ENCODE data around the gene ADAMTS13.
"Not testable (repeated sequence)": the region's sequence is repeated elsewhere in the genome, so short reads cannot be mapped to it uniquely, and the experiment has no call there.

The ADAMTS13 gene

GRCh38 chr9:133427658-133428348, 5.6 kb downstream of the ADAMTS13 start:
- no peak for DNase-seq

DNA sequence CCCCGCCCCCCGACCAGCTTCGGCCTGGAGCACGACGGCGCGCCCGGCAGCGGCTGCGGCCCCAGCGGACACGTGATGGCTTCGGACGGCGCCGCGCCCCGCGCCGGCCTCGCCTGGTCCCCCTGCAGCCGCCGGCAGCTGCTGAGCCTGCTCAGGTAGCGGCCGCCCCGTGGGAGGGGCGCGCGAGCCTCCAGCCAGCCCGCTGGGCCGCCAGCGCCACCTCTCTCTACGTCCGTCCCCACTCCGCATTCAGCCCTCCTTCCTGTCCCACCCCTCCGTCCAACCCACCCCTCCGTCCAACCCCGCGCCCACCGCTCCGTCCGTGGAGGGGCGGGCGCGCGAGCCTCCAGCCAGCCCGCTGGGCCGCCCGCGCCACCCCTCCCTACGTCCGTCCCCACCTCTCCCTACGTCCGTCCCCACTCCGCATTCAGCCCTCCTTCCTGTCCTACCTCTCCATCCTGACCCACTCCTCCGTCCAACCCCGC, 6.5 kb downstream of the ADAMTS13 start:
- peak; percentile 71 for DNase-seq

GRCh38 chr9:133429214-133429613, 7.0 kb downstream of the ADAMTS13 start:
- no peak for DNase-seq

- peak; percentile 69 for DNase-seq
These were observed 7.5 kb downstream of the ADAMTS13 start for GRCh38 chr9:133429641-133430161.

DNA sequence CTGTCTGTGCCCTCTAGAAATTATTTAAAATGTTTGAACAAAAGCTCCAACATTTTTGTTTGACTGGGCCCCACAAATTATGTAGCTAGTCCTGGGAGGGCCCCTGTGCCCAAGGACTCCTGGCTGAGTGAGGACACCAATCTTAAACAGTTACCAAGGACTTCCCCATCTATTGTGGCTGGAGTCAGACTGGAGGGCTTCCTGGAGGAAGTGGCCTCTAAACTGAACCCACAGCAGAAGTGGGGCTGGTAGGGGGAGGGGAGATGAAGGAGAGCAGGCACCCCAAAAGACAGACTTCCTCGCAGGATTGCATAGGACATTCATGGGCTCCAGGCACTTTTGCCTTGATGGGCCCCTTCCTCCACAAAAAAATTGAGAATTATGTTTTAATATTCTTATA, 8.1 kb downstream of the ADAMTS13 start:
- no peak for DNase-seq

GRCh38 chr9:133433351-133433843, 11.2 kb downstream of the ADAMTS13 start:
- DNase-seq = no peak

GRCh38 chr9:133436681-133437080, 14.5 kb downstream of the ADAMTS13 start:
- no peak for DNase-seq

- DNase-seq = peak; percentile 33
These were observed 15.8 kb downstream of the ADAMTS13 start for GRCh38 chr9:133437753-133438531.

- DNase-seq = no peak
These were observed 17.2 kb downstream of the ADAMTS13 start for GRCh38 chr9:133439337-133439736.

GRCh38 chr9:133440874-133441273, 18.7 kb downstream of the ADAMTS13 start:
- no peak for DNase-seq

DNA sequence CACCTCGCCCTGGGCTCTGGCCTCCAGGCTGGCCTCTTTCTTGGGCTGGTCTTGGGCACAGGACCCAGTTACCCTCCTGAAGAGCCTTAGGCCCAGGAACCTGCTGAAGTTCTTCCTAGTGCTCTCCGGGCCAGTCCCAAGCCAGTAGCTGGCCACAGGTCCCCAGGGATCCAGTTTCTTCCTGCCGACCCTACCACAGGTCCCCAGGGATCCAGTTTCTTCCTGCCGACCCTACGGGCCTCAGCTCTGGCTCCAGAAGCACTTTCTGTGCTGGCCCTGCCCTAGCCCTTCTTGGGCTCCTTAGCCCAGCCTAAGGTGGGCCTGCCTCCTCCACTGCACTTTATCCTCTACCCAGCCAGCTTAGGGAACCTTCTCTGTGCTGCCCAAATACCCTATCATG, 19.4 kb downstream of the ADAMTS13 start:
- DNase-seq = no peak

GRCh38 chr9:133443248-133443647, 21.1 kb downstream of the ADAMTS13 start:
- DNase-seq = no peak

GRCh38 chr9:133443982-133444381, 21.8 kb downstream of the ADAMTS13 start:
- no peak for DNase-seq

- DNase-seq = no peak
These were observed 23.3 kb downstream of the ADAMTS13 start for GRCh38 chr9:133445293-133445969.

DNA sequence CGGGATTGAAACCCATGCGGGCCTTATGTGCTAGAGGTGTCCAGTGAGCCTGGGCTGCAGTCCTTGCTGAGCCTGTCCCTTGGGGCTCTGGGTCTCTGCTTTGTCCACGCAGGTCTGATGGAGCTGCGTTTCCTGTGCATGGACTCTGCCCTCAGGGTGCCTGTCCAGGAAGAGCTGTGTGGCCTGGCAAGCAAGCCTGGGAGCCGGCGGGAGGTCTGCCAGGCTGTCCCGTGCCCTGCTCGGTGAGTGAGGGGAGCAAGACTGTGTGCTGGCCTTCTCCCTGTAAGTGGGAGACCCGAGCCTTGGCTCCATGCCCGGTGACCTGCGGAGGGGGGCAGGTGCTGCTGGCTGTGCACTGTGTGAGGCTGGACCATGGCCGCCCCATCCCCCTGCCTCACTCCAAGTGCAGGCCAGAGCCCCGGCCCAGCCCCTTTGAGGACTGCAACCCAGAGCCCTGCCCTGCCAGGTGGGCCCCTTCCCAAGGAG, 26.4 kb downstream of the ADAMTS13 start:
- DNase-seq = no peak

GRCh38 chr9:133449760-133450159, 27.6 kb downstream of the ADAMTS13 start:
- no peak for DNase-seq

DNA sequence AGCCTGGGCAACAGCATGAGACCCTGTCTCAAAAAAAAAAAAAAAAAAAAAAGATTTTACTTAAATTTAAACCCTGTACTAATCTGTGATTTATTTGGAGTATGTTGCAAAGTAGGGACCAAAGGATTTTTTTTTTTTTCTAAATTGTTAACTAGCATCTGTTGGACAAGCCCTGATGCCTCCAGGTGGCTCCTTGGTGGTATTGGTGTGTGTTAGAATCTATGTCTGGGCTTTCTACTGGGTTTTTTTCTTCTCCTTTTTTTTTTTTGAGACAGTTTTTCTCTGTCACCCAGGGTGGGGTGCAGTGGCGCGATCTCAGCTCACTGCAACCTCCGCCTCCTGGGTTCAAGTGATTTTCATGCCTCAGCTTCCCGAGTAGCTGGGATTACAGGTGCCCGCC, 29.7 kb downstream of the ADAMTS13 start:
- DNase-seq = not testable (repeated sequence)

DNA sequence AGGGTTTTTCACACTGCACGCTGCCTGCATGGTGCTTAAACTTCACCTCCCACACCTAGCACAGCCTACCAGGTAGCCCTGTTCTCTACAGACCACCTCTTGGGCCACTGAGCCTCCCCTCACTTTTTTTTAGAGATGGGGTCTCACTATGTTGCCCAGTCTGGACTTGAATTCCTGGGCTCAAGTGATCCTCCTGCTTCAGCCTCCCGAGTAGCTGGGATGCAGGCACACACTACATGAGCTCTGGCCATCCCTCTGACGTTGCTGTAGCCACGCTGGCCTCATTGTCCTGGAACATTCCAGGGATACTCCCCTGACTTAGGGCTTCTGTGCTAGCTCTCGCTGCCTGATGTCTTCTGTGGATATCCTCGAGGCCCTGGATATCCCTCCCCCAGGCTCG, 30.4 kb downstream of the ADAMTS13 start:
- DNase-seq = no peak

DNA sequence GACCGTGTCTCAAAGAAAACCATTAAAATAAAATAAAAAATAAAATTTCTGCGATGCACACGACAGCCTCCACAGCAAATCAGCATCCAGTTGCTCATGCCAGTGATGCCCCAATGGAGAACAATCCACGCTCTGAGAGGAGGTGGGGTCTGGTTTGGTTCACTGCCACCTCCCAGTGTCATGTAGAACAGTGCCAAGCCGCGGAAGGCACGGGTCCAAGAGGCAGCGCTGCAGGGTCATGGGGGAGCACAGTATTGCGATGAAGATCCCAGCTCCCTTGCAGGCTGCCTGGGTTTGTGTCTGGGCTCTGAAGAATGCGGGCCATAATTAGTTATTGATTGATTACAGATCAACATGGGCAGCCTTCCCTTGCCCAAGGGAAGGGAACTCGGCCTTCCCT, 31.5 kb downstream of the ADAMTS13 start:
- no peak for DNase-seq

GRCh38 chr9:133454325-133454724, 32.2 kb downstream of the ADAMTS13 start:
- DNase-seq = no peak

DNA sequence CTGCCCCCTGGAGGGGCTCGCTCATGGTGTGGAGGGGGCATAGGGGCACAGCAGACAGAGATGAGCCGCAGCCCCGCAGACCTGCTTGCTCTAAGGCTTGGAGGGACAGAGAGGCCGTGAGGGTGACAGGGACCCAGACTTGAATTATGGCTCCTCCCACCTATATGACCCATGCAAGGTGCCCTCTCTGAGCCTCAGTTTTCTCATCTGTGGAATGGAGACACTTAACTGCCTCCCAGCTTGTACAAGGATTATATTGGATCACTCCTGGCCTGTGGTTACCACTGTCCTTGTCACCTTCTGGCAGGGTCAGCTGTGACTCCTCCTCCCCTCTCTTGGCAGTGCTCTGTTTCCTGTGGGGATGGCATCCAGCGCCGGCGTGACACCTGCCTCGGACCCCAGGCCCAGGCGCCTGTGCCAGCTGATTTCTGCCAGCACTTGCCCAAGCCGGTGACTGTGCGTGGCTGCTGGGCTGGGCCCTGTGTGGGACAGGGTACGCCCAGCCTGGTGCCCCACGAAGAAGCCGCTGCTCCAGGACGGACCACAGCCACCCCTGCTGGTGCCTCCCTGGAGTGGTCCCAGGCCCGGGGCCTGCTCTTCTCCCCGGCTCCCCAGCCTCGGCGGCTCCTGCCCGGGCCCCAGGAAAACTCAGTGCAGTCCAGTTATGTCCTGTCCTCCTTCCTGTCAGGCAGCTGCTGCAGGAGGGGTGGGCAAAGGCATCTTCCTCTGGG, 32.9 kb downstream of the ADAMTS13 start:
- DNase-seq = no peak

DNA sequence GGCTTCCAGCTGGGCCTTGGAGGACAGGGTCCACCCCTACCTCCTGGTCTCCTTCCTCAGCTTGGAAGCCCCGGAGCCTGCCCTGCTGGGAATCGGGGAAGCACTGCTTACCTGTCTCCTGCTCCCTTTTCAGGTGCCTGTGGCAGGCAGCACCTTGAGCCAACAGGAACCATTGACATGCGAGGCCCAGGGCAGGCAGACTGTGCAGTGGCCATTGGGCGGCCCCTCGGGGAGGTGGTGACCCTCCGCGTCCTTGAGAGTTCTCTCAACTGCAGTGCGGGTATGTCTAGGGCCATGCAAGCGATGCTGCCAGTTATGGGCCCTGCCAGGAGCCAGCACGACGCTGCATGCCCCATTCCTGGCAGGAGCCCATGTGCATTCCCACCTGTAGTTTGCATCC, 33.8 kb downstream of the ADAMTS13 start:
- DNase-seq = no peak

All from NCI-H82 (cell line).